ENCODE measurements around the gene DBF4. TPM values are rescaled to one million over a fixed set of nuclear protein-coding genes. Genes with fewer than 3 reads are reported as not detected.
"Not testable (repeated sequence)": the region's sequence is repeated elsewhere in the genome, so short reads cannot be mapped to it uniquely, and the experiment has no call there.

Gene DBF4
- total RNA-seq = 1 to 10 TPM; 4.4 to 7.3 TPM
- 1 to 10 TPM; 2.8 to 3.3 TPM for polyA plus RNA-seq
- long read RNA-seq, donor 1, partial matches to known transcripts = 2 of 6 reads
- long read RNA-seq, donor 1, other reads (novel, unspliced or antisense) = 3 of 6 reads
- long read RNA-seq, donor 2, partial matches to known transcripts = 1 of 2 reads
- long read RNA-seq, donor 2, other reads (novel, unspliced or antisense) = 1 of 2 reads

- peak within 1 kb of the TSS; percentile 52 to 79 for H3K27ac ChIP-seq (ENCODE audit: low read depth in 1 of 2, low read length in 2 of 2)
- no peaks in the 10 kb centered on the region for H3K27me3 ChIP-seq (ENCODE audit: control insufficient read depth in 1 of 2, insufficient read depth in 2 of 2, low read length in 1 of 2)
- 1% methylated on average over 72 to 84 of the region's 84 CpGs for WGBS, 2 donors
- DNase-seq (peak; percentile 96 to 99), ATAC-seq (ENCODE audit: low FRiP score) (peak; percentile 99)
- no peaks in the 10 kb centered on the region for H3K36me3 ChIP-seq (ENCODE audit: control insufficient read depth in 1 of 2, insufficient read depth in 2 of 2, low read length in 1 of 2)
- H3K9me3 ChIP-seq (ENCODE audit: control insufficient read depth, low read length) = no peaks in the 10 kb centered on the region
- intact Hi-C loops (cut with DNase I) = no loop called here
- H3K4me1 ChIP-seq (ENCODE audit: control insufficient read depth in 1 of 2, insufficient read depth in 2 of 2, low read length in 2 of 2) = no peaks in the 10 kb centered on the region
- H3K4me3 ChIP-seq (ENCODE audit: low read length in 2 of 2) = peak within 1 kb of the TSS; percentile 84 to 92
Measured at GRCh38 chr7:87876040-87876868, at the start of gene DBF4, which contains the start of gene SLC25A40. DBF4 (plus strand) TSS chr7:87876493; CDS start chr7:87876733, 240 bp downstream. SLC25A40 (minus strand) TSS chr7:87876360; CDS start chr7:87858727, 17,633 bp downstream.

GRCh38 chr7:87828383-87828782 lies 47.9 kb upstream of the DBF4 start:
- H3K9me3 ChIP-seq (ENCODE audit: control insufficient read depth, low read length); H3K4me3 ChIP-seq (ENCODE audit: low read length in 2 of 2); intact Hi-C loops (cut with DNase I); ATAC-seq (ENCODE audit: low FRiP score); H3K4me1 ChIP-seq (ENCODE audit: control insufficient read depth in 1 of 2, insufficient read depth in 2 of 2, low read length in 2 of 2); H3K27ac ChIP-seq (ENCODE audit: low read depth in 1 of 2, low read length in 2 of 2); DNase-seq; H3K36me3 ChIP-seq (ENCODE audit: control insufficient read depth in 1 of 2, insufficient read depth in 2 of 2, low read length in 1 of 2); H3K27me3 ChIP-seq (ENCODE audit: control insufficient read depth in 1 of 2, insufficient read depth in 2 of 2, low read length in 1 of 2): not testable (repeated sequence)
- 89 to 92% methylated on average over 1 of the region's 1 CpG for WGBS, 2 donors

GRCh38 chr7:87831097-87831496 lies 45.2 kb upstream of the DBF4 start:
- no peaks in the 10 kb centered on the region for H3K27me3 ChIP-seq (ENCODE audit: control insufficient read depth in 1 of 2, insufficient read depth in 2 of 2, low read length in 1 of 2)
- no peaks in the 10 kb centered on the region for H3K4me1 ChIP-seq (ENCODE audit: control insufficient read depth in 1 of 2, insufficient read depth in 2 of 2, low read length in 2 of 2)
- H3K36me3 ChIP-seq (ENCODE audit: control insufficient read depth in 1 of 2, insufficient read depth in 2 of 2, low read length in 1 of 2) = no peaks in the 10 kb centered on the region
- no peaks in the 10 kb centered on the region for H3K9me3 ChIP-seq (ENCODE audit: control insufficient read depth, low read length)
- no peak overlapping the region for H3K27ac ChIP-seq (ENCODE audit: low read depth in 1 of 2, low read length in 2 of 2)
- intact Hi-C loops (cut with DNase I) = no loop called here
- 98 to 100% methylated on average over 1 of the region's 1 CpG for WGBS, 2 donors
- ATAC-seq (ENCODE audit: low FRiP score) = no peak
- no peak overlapping the region for H3K4me3 ChIP-seq (ENCODE audit: low read length in 2 of 2)
- DNase-seq = no peak

- Histone ChIP-seq H3K4me3 (ENCODE audit: low read length in 2 of 2) (no peak overlapping the region), H3K27ac (ENCODE audit: low read depth in 1 of 2, low read length in 2 of 2) (no peak overlapping the region), H3K4me1 (ENCODE audit: control insufficient read depth in 1 of 2, insufficient read depth in 2 of 2, low read length in 2 of 2) (no peaks in the 10 kb centered on the region), H3K36me3 (ENCODE audit: control insufficient read depth in 1 of 2, insufficient read depth in 2 of 2, low read length in 1 of 2) (no peaks in the 10 kb centered on the region), H3K9me3 (ENCODE audit: control insufficient read depth, low read length) (no peaks in the 10 kb centered on the region), H3K27me3 (ENCODE audit: control insufficient read depth in 1 of 2, insufficient read depth in 2 of 2, low read length in 1 of 2) (no peaks in the 10 kb centered on the region)
- no peak for DNase-seq
- 79 to 81% methylated on average over 1 of the region's 1 CpG for WGBS, 2 donors
- ATAC-seq (ENCODE audit: low FRiP score) = no peak
- intact Hi-C loops (cut with DNase I) = no loop called here
Measured at GRCh38 chr7:87833130-87833529, 43.2 kb upstream of the DBF4 start.

GRCh38 chr7:87837597-87837996 lies 38.7 kb upstream of the DBF4 start:
- ATAC-seq (ENCODE audit: low FRiP score) (no peak), DNase-seq (no peak)
- Histone ChIP-seq H3K27ac (ENCODE audit: low read depth in 1 of 2, low read length in 2 of 2) (no peak overlapping the region), H3K4me1 (ENCODE audit: control insufficient read depth in 1 of 2, insufficient read depth in 2 of 2, low read length in 2 of 2) (no peaks in the 10 kb centered on the region), H3K36me3 (ENCODE audit: control insufficient read depth in 1 of 2, insufficient read depth in 2 of 2, low read length in 1 of 2) (peaks cover 0 to 2% of the 10 kb centered on the region in 2 donors), H3K27me3 (ENCODE audit: control insufficient read depth in 1 of 2, insufficient read depth in 2 of 2, low read length in 1 of 2) (no peaks in the 10 kb centered on the region), H3K4me3 (ENCODE audit: low read length in 2 of 2) (no peak overlapping the region), H3K9me3 (ENCODE audit: control insufficient read depth, low read length) (no peaks in the 10 kb centered on the region)
- 37 to 88% methylated on average over 1 of the region's 1 CpG for WGBS, 2 donors
- intact Hi-C loops (cut with DNase I) = no loop called here

GRCh38 chr7:87850836-87851593 lies 25.3 kb upstream of the DBF4 start:
- Histone ChIP-seq H3K36me3 (ENCODE audit: control insufficient read depth in 1 of 2, insufficient read depth in 2 of 2, low read length in 1 of 2) (peaks cover 2 to 4% of the 10 kb centered on the region in 2 donors), H3K4me3 (ENCODE audit: low read length in 2 of 2) (no peak overlapping the region), H3K4me1 (ENCODE audit: control insufficient read depth in 1 of 2, insufficient read depth in 2 of 2, low read length in 2 of 2) (no peaks in the 10 kb centered on the region), H3K27me3 (ENCODE audit: control insufficient read depth in 1 of 2, insufficient read depth in 2 of 2, low read length in 1 of 2) (no peaks in the 10 kb centered on the region), H3K9me3 (ENCODE audit: control insufficient read depth, low read length) (no peaks in the 10 kb centered on the region), H3K27ac (ENCODE audit: low read depth in 1 of 2, low read length in 2 of 2) (no peak overlapping the region)
- WGBS, 2 donors = 45 to 48% methylated on average over 1 of the region's 1 CpG
- ATAC-seq (ENCODE audit: low FRiP score) = no peak
- intact Hi-C loops (cut with DNase I) = no loop called here
- DNase-seq = no peak

- no peak for ATAC-seq (ENCODE audit: low FRiP score)
Measured at GRCh38 chr7:87852306-87852705, 24.0 kb upstream of the DBF4 start.

GRCh38 chr7:87853237-87853864 lies 22.9 kb upstream of the DBF4 start:
- Histone ChIP-seq H3K36me3 (ENCODE audit: control insufficient read depth in 1 of 2, insufficient read depth in 2 of 2, low read length in 1 of 2) (peaks cover 2 to 10% of the 10 kb centered on the region in 2 donors), H3K9me3 (ENCODE audit: control insufficient read depth, low read length) (no peaks in the 10 kb centered on the region), H3K27me3 (ENCODE audit: control insufficient read depth in 1 of 2, insufficient read depth in 2 of 2, low read length in 1 of 2) (no peaks in the 10 kb centered on the region), H3K4me3 (ENCODE audit: low read length in 2 of 2) (no peak overlapping the region), H3K4me1 (ENCODE audit: control insufficient read depth in 1 of 2, insufficient read depth in 2 of 2, low read length in 2 of 2) (no peaks in the 10 kb centered on the region), H3K27ac (ENCODE audit: low read depth in 1 of 2, low read length in 2 of 2) (no peak overlapping the region)
- ATAC-seq (ENCODE audit: low FRiP score) = no peak
- 82 to 93% methylated on average over 1 of the region's 1 CpG for WGBS, 2 donors
- DNase-seq = no peak
- intact Hi-C loops (cut with DNase I) = no loop called here

More at GRCh38 chr7:87852306-87852705, 24.0 kb upstream of the DBF4 start:
- 97% methylated on average over 6 of the region's 6 CpGs for WGBS, 2 donors
- Histone ChIP-seq H3K4me1 (ENCODE audit: control insufficient read depth in 1 of 2, insufficient read depth in 2 of 2, low read length in 2 of 2) (no peaks in the 10 kb centered on the region), H3K36me3 (ENCODE audit: control insufficient read depth in 1 of 2, insufficient read depth in 2 of 2, low read length in 1 of 2) (peaks cover 2 to 4% of the 10 kb centered on the region in 2 donors), H3K27me3 (ENCODE audit: control insufficient read depth in 1 of 2, insufficient read depth in 2 of 2, low read length in 1 of 2) (no peaks in the 10 kb centered on the region), H3K9me3 (ENCODE audit: control insufficient read depth, low read length) (no peaks in the 10 kb centered on the region), H3K27ac (ENCODE audit: low read depth in 1 of 2, low read length in 2 of 2) (no peak overlapping the region), H3K4me3 (ENCODE audit: low read length in 2 of 2) (no peak overlapping the region)
- no peak for DNase-seq
- intact Hi-C loops (cut with DNase I) = no loop called here

Data from aorta (tissue), 5 donors.